ENCODE data around the gene SRP9. TPM values are rescaled to one million over a fixed set of nuclear protein-coding genes. Genes with fewer than 3 reads are reported as not detected.
A peak's percentile ranks its signal among the peaks of the same experiment; 100 is the strongest.
"Not testable (repeated sequence)": the region's sequence is repeated elsewhere in the genome, so short reads cannot be mapped to it uniquely, and the experiment has no call there.

Gene SRP9
- polyA plus RNA-seq, 10 donors, result 180 to 250 (median 213) TPM

DNA sequence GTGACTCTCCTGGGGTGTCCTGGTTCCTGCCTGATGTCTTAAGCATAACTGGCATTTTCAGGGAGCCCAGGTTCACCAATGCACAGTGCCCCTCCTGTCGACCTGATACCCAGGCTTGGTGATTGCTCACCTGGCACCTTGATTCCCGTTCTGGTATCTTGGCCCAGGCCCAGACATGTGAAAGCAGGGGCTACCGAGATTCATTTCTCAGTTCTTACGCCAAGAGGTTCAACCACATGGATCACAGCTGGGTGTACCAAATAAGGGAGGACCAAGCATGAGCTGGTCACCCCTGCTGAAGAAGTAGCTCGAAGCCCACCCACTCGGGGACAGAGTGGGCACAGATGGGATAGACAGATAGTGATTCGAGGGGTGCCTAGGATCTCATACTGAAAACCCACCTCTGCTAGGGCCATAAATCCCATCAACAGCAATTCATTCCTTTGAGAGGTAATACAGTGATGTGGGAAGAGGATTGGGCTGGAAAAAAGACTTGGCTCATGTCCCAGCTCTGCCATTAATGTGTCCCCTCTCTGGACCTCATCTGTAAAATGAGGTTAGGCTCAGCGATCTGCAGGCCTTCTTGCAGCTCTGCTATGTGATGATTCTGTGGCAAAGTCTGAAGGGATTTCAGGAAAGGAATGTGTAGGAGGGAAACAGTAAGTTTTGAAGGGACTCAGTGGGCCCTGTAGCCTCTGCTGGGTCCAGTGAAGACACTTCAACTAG, 35.0 kb downstream of the SRP9 start:
- peak in 1 of 3 donors; percentile 45 for DNase-seq

- peak in 1 of 3 donors; percentile 73 for DNase-seq
These were observed 35.8 kb downstream of the SRP9 start for GRCh38 chr1:225813214-225813964.

DNA sequence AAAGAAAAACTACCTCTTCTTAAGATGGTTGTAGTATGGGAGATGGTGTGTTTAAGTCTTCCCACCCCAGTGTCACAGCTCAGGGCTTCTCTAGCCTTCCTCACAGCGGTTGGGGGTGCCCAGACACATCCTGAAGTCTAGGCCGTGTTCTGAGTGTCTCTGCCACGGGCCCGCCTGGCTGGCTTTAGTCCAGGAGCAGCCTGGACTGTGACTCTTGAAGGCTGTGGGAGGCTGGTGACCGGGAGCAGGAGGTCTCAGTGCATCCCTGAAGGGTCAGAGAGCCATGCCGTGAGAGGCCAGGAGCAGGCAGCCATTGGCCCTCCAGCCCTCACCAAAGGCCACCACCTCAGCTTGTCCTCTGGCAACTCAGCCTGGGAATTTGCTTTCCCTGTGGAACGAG, 36.8 kb downstream of the SRP9 start:
- DNase-seq, result no peak

DNA sequence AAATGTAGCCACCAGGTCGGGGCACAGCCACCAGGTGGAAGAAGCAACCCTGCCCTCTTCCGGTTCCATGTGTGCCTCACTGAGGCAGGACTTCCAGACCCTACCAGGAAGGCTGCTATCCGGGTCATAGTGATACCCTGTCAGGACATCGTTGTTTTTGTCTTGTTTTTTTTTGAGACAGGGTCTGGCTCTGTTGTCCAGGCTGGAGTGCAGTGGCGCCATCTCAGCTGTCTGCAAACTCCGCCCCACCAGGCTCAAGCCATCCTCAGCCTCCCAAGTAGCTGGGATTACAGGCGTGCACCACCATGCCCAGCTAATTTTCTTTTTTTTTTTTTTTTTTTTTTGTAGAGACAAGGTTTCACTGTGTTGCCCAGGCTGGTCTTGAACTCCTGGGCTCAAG, 37.5 kb downstream of the SRP9 start:
- not testable (repeated sequence) for DNase-seq

DNA sequence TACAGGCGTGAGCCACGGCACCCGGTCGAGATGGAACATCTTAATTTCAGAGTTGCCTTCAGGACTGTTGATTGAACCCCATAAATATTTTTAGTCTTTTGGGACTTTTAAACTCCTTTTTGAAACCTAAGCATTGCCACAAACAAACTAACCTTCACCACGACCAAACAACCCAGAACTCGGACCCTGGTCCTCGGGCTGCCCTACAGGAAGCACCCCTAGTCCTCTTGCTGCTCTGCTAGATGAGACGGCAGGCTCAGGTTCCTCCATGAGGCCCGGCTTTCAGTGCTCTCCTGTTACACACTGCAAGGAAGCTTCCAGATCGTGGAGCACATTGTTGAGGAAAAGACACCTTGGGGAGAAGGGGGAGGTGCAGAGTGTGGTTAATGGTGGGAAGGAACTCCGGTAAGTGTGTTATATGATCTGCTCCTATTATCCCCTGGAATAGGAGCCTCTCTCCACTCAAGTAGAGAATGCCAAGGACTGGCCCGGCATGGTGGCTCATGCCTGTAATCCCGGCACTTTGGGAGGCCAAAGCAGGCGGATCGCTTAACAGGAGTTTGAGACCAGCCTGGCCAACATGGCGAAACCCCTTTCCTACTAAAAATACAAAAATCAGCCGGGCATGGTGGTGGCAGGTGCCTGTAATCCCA, 38.0 kb downstream of the SRP9 start:
- peak in 1 of 3 donors; percentile 51 for DNase-seq

- peak in 2 of 3 donors; percentile 68 to 90 for DNase-seq
These were observed 39.3 kb downstream of the SRP9 start for GRCh38 chr1:225816643-225817538.

GRCh38 chr1:225817611-225818061, 40.0 kb downstream of the SRP9 start:
- peak in 1 of 3 donors; percentile 62 for DNase-seq

DNA sequence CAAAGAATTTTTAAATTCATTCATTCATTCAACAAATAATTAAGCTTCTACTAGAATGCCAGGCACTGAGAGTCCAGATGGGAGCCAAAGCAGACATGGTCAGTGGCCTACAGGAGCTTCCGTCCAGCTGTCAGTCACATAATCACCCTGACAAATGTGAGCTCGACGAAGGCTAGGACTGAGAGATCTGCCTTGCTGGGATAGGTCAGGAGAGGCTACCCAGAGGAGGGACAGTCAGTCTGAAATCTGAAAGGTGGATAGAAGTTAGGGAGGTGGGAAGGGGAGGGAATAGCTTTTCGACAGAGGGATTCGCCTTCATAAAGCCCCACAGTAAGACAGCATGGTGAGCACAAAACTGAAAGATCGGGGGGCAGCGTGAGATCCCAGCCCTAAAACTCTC, 40.6 kb downstream of the SRP9 start:
- no peak for DNase-seq

GRCh38 chr1:225819346-225820192, 41.9 kb downstream of the SRP9 start:
- DNase-seq, result no peak

GRCh38 chr1:225820522-225821120, 43.0 kb downstream of the SRP9 start:
- no peak for DNase-seq

- no peak for DNase-seq
These were observed 45.2 kb downstream of the SRP9 start for GRCh38 chr1:225822655-225823403.

GRCh38 chr1:225823811-225824261, 46.2 kb downstream of the SRP9 start:
- DNase-seq, result no peak

DNA sequence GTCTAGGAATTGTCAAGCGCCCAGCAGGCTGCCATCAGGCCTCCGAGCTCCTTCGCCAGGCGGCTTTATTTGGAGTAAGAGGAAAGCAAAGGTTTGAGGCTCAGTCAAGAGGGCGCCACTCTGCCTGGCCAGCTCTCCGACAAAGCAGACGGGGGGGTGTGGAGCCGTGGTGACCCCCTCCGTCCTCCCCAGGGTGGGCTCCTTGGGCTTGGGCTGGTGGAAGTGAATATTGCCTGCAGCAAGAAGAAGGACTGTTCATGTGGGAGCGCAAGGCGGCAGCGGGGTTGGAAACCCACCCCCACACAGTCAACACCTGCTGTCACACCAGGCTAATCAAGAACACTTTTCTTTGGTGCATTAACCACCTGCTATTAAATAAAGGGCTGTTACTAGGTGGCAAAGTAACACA, 46.9 kb downstream of the SRP9 start:
- no peak for DNase-seq

GRCh38 chr1:225825078-225825477, 47.5 kb downstream of the SRP9 start:
- no peak for DNase-seq

DNA sequence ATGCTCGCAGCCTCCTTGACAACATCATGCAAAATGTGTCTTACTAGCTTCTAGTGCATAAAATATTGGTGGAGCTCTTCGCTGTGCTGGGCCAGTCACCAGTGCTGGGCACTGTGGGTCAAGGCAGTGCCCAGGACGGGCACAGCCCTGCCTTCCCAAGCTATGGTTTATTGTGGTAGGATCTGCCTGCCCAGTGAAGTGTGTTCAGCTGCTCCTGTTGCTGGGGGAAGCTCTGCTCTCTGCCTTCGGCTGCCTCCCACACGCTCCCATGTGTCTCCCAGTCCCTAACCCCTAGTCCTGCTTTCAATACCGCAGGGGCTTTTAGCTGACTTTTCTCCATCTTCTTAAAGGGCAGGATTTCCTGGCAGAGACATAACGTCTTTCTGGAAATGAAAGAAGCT, 48.0 kb downstream of the SRP9 start:
- DNase-seq, result no peak

- DNase-seq, result no peak
These were observed 49.5 kb downstream of the SRP9 start for GRCh38 chr1:225827076-225827475.

DNA sequence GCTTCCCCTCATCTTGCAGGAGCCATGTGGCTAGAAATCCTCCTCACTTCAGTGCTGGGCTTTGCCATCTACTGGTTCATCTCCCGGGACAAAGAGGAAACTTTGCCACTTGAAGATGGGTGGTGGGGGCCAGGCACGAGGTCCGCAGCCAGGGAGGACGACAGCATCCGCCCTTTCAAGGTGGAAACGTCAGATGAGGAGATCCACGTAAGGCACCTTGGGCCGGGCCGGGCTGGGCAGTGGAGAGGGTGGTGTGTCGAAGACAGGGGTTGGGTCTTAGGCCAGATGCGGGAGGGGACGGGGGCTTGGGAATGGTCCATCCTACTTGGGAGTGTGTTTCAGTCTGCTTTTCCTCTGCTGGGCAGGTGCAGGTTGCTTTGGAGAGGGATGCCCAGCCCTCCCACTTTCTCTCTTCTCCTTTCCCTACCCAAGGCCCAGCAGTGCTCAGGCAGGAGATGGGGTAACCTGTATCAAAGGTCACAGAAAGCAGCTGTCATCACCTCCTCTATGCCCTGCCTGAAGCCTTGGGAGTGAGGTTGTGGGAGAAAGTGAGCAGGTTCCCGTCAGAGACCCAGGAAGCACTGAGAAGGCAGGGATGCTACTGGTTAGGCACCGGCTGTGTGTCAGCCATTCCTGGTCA, 51.2 kb downstream of the SRP9 start:
- DNase-seq, result no peak

DNA sequence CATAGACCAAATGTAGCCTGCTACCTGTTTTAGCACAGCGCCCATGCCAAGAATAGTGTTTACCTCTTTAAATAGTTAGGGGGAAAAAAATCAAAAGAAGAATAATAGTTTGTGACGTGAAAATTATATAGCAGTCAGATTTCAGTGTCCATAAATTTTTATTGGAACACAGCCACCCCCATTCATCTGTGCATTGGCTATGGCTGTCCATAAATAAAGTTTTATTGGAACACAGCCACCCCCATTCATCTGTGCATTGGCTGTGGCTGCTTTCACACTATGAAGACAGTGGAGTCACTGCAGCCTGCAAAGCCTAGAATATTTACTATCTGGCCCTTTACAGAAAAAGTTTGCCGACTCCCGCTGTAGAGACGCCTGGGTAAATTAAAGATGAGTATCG, 53.2 kb downstream of the SRP9 start:
- no peak for DNase-seq
